ENCODE results near the gene CDC34.

CDC34 gene

DNA sequence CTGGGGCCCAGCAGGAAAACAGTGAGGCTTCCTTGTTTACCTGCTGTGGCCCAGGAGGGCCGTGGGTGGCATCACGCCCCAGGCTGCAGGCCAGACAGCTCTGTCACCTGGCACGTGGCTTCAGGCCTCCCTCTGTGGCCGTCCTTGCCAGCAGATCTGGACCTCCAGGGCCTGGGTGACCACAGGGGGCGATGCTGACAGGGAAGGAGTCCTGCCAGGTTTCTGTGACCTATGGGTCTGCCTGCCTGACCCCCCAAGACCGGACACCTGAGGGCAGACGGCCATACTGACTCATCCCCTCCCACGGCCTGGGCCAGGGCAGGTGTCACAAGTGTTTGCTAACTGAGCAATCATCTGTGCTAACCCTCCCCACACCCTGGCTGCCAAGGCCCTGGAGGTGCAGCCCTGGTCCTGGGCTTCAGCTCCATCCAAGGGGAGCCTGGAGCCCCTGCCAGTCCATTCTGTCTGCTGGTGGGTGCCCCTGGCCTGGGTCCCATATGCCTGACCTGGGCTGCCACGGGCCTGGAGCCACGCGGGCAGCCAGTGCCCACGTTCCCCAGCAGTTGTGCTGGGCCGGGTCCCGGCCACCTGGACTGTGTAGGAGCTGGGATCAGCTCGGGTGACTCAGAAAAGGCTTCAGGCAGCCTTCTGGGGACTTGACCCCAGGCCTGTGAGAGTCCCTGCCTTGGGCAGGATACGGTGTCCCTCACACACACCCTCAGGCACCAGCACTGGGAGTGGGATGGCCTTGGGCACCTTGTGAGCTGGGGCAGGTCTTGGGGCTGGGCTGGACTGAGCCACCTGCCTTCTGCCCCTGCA, 3.7 kb downstream of the CDC34 start:
- Histone ChIP-seq H3K9me3 (no peaks in the 10 kb centered on the region), H3K4me3 (ENCODE audit: low read depth in 1 of 2, low read length in 1 of 2) (no peak overlapping the region), H3K4me1 (ENCODE audit: control insufficient read depth in 1 of 2, insufficient read depth in 1 of 2, low read depth in 1 of 2, low read length in 1 of 2) (peaks cover 24 to 27% of the 10 kb centered on the region in 2 experiments), H3K27me3 (no peaks in the 10 kb centered on the region), H3K27ac (peak overlapping the region; percentile 25), H3K36me3 (peaks cover 48% of the 10 kb centered on the region)
- TF ChIP-seq, protein P1, sequence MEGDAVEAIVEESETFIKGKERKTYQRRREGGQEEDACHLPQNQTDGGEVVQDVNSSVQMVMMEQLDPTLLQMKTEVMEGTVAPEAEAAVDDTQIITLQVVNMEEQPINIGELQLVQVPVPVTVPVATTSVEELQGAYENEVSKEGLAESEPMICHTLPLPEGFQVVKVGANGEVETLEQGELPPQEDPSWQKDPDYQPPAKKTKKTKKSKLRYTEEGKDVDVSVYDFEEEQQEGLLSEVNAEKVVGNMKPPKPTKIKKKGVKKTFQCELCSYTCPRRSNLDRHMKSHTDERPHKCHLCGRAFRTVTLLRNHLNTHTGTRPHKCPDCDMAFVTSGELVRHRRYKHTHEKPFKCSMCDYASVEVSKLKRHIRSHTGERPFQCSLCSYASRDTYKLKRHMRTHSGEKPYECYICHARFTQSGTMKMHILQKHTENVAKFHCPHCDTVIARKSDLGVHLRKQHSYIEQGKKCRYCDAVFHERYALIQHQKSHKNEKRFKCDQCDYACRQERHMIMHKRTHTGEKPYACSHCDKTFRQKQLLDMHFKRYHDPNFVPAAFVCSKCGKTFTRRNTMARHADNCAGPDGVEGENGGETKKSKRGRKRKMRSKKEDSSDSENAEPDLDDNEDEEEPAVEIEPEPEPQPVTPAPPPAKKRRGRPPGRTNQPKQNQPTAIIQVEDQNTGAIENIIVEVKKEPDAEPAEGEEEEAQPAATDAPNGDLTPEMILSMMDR (IDR thresholded peaks at IDR 0.05), result no peak

DNA sequence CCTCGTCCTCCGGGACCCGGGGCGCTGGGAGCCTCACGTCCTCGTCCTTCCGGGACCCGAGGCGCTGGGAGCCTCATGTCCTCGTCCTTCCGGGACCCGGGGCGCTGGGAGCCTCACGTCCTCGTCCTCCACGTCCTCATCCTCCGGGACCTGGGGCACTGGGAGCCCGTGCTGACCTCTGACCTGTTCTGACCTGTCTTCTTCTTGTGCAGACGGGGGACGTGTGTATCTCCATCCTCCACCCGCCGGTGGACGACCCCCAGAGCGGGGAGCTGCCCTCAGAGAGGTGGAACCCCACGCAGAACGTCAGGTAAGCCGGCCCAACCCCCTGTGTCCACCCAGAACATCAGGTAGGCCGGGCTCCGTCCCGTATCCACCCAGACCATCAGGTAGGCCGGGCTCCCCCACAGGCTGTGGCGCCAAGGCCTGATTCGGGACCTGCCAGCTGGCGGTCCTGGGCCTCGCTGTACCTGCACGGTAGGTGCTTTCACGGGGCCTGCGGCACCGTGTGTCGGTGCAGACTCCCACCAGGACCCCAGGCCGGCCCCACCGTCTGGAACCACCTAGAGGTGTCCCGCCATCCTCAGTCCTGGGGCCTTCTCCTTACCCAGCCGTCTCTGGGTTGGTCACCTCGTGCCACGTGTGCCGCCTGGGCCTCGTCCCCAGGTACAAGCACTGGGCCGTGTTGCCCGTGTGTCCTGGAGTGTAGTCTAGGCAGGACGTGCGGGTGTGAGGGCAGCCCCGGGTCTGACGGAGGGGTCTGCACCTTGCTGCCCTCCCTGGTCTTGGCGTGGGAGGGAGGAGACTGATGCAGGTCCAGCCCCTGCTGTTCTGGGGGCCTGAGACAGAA, 4.7 kb downstream of the CDC34 start:
- H3K27me3 ChIP-seq, result no peaks in the 10 kb centered on the region
- no peak overlapping the region for H3K4me3 ChIP-seq (ENCODE audit: low read depth in 1 of 2, low read length in 1 of 2)
- TF ChIP-seq, protein P1 (IDR thresholded peaks at IDR 0.05), result no peak
- no peaks in the 10 kb centered on the region for H3K9me3 ChIP-seq
- H3K4me1 ChIP-seq (ENCODE audit: control insufficient read depth in 1 of 2, insufficient read depth in 1 of 2, low read depth in 1 of 2, low read length in 1 of 2), result peaks cover 19 to 20% of the 10 kb centered on the region in 2 experiments
- H3K27ac ChIP-seq, result no peak overlapping the region
- H3K36me3 ChIP-seq, result peaks cover 54% of the 10 kb centered on the region

DNA sequence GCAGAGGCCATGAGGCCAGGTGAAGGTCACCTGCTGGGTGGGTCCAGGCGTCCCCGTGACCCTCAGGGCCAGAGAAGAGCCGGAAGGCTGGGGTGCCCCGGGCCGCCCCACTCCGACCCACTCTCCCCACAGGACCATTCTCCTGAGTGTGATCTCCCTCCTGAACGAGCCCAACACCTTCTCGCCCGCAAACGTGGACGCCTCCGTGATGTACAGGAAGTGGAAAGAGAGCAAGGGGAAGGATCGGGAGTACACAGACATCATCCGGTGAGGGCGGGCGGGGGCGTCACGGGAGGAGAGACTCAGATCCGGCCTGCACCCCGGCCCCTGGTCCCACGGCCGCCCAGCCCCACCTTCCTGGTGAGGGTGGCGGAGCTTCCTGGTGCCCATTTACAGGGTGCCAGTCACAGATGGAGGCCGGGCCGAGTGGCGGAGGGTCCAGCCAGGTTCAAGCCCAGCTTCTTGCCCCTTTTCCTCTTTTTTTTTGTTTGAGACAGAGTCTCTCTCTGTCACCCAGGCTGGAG, 5.4 kb downstream of the CDC34 start:
- H3K27me3 ChIP-seq, result no peaks in the 10 kb centered on the region
- no peak overlapping the region for H3K4me3 ChIP-seq (ENCODE audit: low read depth in 1 of 2, low read length in 1 of 2)
- H3K36me3 ChIP-seq, result peaks cover 61% of the 10 kb centered on the region
- H3K27ac ChIP-seq, result no peak overlapping the region
- H3K9me3 ChIP-seq, result no peaks in the 10 kb centered on the region
- peaks cover 19 to 20% of the 10 kb centered on the region in 2 experiments for H3K4me1 ChIP-seq (ENCODE audit: control insufficient read depth in 1 of 2, insufficient read depth in 1 of 2, low read depth in 1 of 2, low read length in 1 of 2)
- TF ChIP-seq, protein P1 (IDR thresholded peaks at IDR 0.05), result no peak

DNA sequence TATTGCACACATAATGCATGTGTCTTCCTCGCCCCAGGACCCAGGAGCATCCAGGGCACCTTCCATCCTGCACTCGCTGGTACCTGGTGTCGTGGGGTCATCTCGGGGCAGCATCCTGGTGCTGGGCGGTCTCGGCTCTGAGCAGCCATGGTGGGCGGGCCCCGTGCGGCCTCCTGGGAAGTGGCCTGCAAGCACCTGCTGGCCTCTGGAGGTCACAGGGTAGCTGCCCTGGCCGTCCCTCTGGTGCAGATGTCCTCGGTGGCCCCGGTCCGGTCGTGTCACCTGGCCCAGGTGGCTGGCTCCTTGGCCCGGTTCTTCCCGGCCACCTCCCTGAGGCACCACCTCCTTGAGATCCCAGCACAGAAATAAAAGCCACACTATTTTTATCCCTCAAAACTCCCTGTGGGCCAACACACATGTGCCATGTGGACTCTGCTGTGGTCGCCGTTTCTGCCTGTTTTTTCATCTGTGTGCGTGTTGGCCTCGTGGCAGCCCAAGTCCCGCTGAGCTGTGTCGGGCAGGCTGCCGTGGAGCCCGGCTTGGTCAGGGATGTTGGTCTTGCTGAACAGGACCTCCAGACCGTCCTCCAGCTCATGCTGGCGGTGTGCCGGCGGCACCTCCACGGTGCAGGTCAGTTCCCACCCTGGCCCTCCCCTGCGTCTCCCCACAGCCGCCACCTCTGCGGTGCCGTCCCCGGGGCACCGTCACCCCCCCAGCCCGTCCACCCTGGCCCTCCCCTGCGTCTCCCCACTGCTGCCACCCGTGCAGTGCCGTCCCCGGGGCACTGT, 7.3 kb downstream of the CDC34 start:
- Histone ChIP-seq H3K36me3 (peaks cover 76% of the 10 kb centered on the region), H3K9me3 (no peaks in the 10 kb centered on the region), H3K27ac (no peak overlapping the region), H3K4me1 (ENCODE audit: control insufficient read depth in 1 of 2, insufficient read depth in 1 of 2, low read depth in 1 of 2, low read length in 1 of 2) (peaks cover under 1 to 3% of the 10 kb centered on the region in 2 experiments), H3K27me3 (peaks cover under 1% of the 10 kb centered on the region), H3K4me3 (ENCODE audit: low read depth in 1 of 2, low read length in 1 of 2) (no peak overlapping the region)
- TF ChIP-seq, protein P1 (IDR thresholded peaks at IDR 0.05), result no peak

DNA sequence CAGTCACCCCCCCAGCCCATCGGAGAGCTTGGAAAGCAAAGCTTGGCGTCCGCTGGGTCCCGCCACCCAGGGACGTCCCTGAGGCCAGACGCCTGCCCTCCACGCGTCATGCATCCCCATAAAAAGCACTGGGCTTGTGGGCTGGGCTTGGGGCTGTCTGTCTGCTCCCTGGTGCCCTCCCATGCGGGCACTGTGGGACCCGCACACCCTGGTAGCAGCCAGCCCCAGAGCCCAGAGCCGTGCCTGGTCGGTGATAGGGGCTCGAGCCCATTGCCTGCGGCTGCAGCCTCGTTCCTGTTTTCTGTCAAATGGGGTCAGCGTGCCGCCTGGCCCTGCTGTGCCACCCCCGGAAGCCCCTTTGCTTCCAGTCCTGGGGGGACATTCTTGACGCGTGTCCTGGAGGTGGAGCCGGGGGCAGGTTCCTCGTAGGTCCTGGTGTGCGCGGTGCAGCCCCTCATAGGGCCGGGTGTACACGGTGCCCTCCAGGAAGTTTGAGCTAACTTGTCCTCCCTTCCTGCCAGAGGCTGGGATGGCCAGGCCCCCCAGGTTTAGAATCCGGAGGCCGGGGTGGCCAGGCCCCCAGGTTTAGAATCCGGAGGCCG, 8.0 kb downstream of the CDC34 start:
- Histone ChIP-seq H3K27me3 (peaks cover 8% of the 10 kb centered on the region), H3K9me3 (no peaks in the 10 kb centered on the region), H3K27ac (no peak overlapping the region), H3K4me3 (ENCODE audit: low read depth in 1 of 2, low read length in 1 of 2) (no peak overlapping the region), H3K4me1 (ENCODE audit: control insufficient read depth in 1 of 2, insufficient read depth in 1 of 2, low read depth in 1 of 2, low read length in 1 of 2) (no peaks in the 10 kb centered on the region), H3K36me3 (peaks cover 76% of the 10 kb centered on the region)
- TF ChIP-seq, protein P1 (IDR thresholded peaks at IDR 0.05), result no peak
